Nephron (organoid): Measurements from ENCODE around the gene SLCO4A1.
A peak's percentile ranks its signal among the peaks of the same experiment; 100 is the strongest.

Experiments used
- H3K27ac Mint-ChIP-seq, 3 experiments: 2 replicates each; pipeline ENCODE4 v1.8.0; 2020; ENCODE audit warnings: mixed read lengths in 3 of 3, mild to moderate bottlenecking in 2 of 3, moderate library complexity in 1 of 3
- H3K27me3 Mint-ChIP-seq: 2 replicates; pipeline ENCODE4 v1.8.0; 2021; ENCODE audit warnings: low read depth, mild to moderate bottlenecking, moderate library complexity, mixed read lengths
- H3K36me3 Mint-ChIP-seq: 2 replicates; pipeline ENCODE4 v1.8.0; 2020; ENCODE audit warnings: low read depth, mixed read lengths
- H3K4me1 Mint-ChIP-seq: 2 replicates; pipeline ENCODE4 v1.8.0; 2020; ENCODE audit warnings: mixed read lengths
- H3K4me3 Mint-ChIP-seq, 3 experiments: 2 replicates each; pipeline ENCODE4 v1.8.0; 2020; ENCODE audit warnings: mild to moderate bottlenecking in 3 of 3, mixed read lengths in 3 of 3, moderate library complexity in 2 of 3
- H3K9me3 Mint-ChIP-seq: 2 replicates; pipeline ENCODE4 v1.8.0; 2020; ENCODE audit warnings: mixed read lengths
- CTCF ChIP-seq, 3 experiments: fragments of 200-600 bp; sonication (generic); IDR thresholded peaks; one replicate each; pipeline ENCODE4 v1.5.0; 2021; ENCODE audit warnings: antibody characterized with exemption in 3 of 3; ENCODE audit not compliant: unreplicated experiment in 3 of 3

The SLCO4A1 gene

DNA sequence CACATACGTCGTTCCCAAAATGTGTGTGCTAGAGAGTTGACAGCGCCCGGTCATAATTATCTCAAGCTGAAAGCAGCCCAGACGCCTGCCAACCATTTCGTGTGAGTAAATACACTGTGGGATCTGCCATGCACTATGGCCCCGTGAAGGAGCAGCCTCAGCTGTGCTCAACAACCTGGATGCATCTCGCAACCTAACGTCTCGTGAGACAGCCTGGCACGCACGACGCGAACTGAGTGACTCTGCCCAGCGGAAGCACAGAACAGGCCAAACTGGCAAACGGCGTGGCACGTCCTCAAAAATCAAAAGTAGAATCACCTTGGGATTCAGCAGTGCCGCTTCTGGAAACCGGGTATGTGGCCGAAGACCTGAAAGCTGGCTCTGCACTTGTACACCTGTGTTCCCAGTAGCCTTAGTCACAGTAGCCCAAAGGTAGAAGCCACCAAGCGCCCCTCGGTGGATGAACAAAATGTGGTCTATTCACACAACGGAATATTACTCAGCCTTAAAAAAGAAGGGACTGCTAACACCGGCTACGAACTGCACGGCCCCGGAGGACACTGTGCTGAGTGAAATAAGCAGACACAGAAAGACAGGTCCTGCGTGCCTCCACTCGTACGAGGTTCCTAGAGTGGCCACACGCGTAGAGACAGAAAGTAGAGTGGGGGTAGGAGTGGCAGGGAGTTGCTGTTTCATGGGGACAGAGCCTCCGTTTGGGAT lies 27.2 kb upstream of the SLCO4A1 start:
- Mint-ChIP-seq H3K36me3 (no peaks in the 10 kb centered on the region), H3K9me3 (no peaks in the 10 kb centered on the region), H3K27me3 (peaks cover 26% of the 10 kb centered on the region), H3K4me3 (no peak overlapping the region), H3K27ac (no peak overlapping the region), H3K4me1 (peaks cover 9% of the 10 kb centered on the region)
- TF ChIP-seq CTCF (IDR thresholded peaks at IDR 0.05; ENCODE audit: unreplicated experiment in 3 of 3): no peak

DNA sequence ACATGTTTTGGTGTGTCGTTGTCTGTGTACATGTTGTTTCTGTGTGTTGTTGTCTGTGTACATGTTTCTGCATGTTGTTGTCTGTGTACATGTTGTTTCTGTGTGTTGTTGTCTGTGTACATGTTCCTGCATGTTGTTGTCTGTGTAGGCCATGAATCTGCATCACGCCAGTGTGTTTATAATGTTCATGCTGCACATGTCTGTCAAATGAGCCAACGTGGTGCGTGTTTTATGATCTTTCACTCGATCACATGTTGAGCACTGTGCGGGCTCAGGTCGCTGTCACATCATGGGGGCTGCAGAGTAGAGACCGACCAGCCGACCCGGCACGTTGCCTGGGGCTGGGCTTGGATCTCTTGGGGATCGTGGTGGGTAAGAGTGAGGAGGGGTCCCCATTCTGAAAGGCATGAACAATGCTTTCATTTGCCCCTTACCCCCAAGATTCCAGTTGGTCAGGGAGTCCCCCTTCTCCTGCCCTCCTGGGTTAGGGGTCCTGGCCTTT lies 26.5 kb upstream of the SLCO4A1 start:
- Mint-ChIP-seq H3K9me3 (no peaks in the 10 kb centered on the region), H3K36me3 (no peaks in the 10 kb centered on the region), H3K4me3 (no peak overlapping the region), H3K27me3 (peaks cover 19% of the 10 kb centered on the region), H3K27ac (no peak overlapping the region), H3K4me1 (peaks cover 9% of the 10 kb centered on the region)
- TF ChIP-seq CTCF (IDR thresholded peaks at IDR 0.05; ENCODE audit: unreplicated experiment in 3 of 3): no peak

DNA sequence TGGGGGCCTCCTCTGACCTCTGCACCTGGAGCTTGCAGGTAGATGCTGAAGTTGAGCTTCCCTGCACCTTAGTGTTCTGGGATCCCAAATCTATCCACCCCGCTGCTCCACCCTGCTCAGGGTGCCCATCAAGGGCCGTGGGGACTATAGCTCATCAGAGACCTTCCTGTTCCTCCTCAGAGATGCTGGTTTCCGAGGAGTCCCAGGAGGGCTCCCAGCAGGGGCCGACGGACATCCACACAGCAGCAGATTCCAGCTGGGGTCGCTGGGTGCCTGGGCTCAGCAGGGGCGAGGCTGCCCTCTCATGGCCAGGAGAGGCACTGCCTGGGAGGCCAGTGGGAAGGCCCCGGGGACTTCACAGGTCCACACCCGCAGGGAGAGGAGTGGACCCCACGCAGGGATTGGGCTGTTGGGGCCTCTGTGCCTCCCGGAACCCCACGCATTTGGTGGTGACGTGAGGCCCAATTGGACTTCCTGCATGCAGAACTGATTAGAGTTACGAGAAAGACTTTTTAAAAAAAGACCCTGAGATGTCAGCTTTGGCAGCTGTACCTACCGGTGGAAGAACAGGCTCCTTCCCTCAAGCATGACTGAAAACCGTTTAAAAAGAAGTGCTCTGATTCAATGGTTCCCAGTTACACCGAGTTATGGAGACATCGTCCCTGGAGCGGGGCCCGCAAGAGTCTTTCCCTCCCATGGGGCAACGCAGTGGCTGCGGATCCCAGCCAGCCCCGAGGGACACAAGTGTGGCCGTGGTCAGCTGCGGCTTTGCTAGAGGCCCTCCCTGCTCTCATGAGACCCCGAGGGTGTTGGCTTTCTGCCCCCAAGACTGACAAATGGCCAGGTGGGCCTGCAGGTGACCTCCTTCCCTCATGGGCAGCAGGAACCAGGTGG lies 25.3 kb upstream of the SLCO4A1 start:
- Mint-ChIP-seq H3K4me1 (peaks cover 5% of the 10 kb centered on the region), H3K9me3 (no peaks in the 10 kb centered on the region), H3K27me3 (peaks cover 17% of the 10 kb centered on the region), H3K36me3 (no peaks in the 10 kb centered on the region), H3K27ac (peak overlapping the region in 1 of 3 experiments; percentile 80), H3K4me3 (peak overlapping the region in 1 of 3 experiments; percentile 61)
- peak; percentile 94 to 98 (median 96) for TF ChIP-seq CTCF (IDR thresholded peaks at IDR 0.05; ENCODE audit: unreplicated experiment in 3 of 3)

GRCh38 chr20:62617711-62618483 lies 24.4 kb upstream of the SLCO4A1 start:
- Mint-ChIP-seq H3K4me1 (peaks cover 5% of the 10 kb centered on the region), H3K9me3 (no peaks in the 10 kb centered on the region), H3K4me3 (no peak overlapping the region), H3K27ac (no peak overlapping the region), H3K36me3 (no peaks in the 10 kb centered on the region), H3K27me3 (peaks cover 14% of the 10 kb centered on the region)
- TF ChIP-seq CTCF (IDR thresholded peaks at IDR 0.05; ENCODE audit: unreplicated experiment in 3 of 3): no peak

GRCh38 chr20:62618611-62619529 lies 23.4 kb upstream of the SLCO4A1 start:
- Mint-ChIP-seq H3K9me3 (no peaks in the 10 kb centered on the region), H3K27ac (no peak overlapping the region), H3K4me1 (peaks cover 14% of the 10 kb centered on the region)

More at GRCh38 chr20:62618611-62619529, 23.4 kb upstream of the SLCO4A1 start:
- Mint-ChIP-seq H3K27me3 (peaks cover 11% of the 10 kb centered on the region), H3K4me3 (no peak overlapping the region), H3K36me3 (no peaks in the 10 kb centered on the region)
- no peak for TF ChIP-seq CTCF (IDR thresholded peaks at IDR 0.05; ENCODE audit: unreplicated experiment in 3 of 3)
